HepG2 (cell line): ENCODE data around the gene ACO1. TPM values are rescaled to one million over a fixed set of nuclear protein-coding genes. Genes with fewer than 3 reads are reported as not detected.

Source experiments
- FOXK1 ChIP-seq: sonication (generic); formaldehyde crosslinking; IDR thresholded peaks from 2 replicates; pipeline ENCODE4 v1.4.0; 2020; ENCODE audit warnings: low read depth, missing genetic modification reagents, borderline replicate concordance
- HIVEP1 ChIP-seq: sonication (generic); formaldehyde crosslinking; IDR thresholded peaks from 2 replicates; pipeline ENCODE4 v1.4.0; 2020; ENCODE audit warnings: mild to moderate bottlenecking, missing genetic modification reagents
- HOXA3 ChIP-seq: sonication (generic); formaldehyde crosslinking; IDR thresholded peaks from 2 replicates; pipeline ENCODE4 v1.5.0; 2020; ENCODE audit warnings: missing genetic modification reagents
- IRX3 ChIP-seq: sonication (generic); formaldehyde crosslinking; IDR thresholded peaks from 2 replicates; pipeline ENCODE4 v1.8.1; 2023; ENCODE audit warnings: mild to moderate bottlenecking, low read depth, missing genetic modification reagents, borderline replicate concordance
- KAT2B ChIP-seq: fragments of 150-350 bp; IDR thresholded peaks from 2 replicates; pipeline ENCODE4 v1.6.1; 2014; ENCODE audit warnings: low read depth, low read length, borderline replicate concordance
- KDM6A ChIP-seq: IDR thresholded peaks from 2 replicates; pipeline ENCODE4 v1.6.1; 2016; ENCODE audit warnings: low read depth
- KLF12 ChIP-seq: sonication (generic); formaldehyde crosslinking; IDR thresholded peaks from 2 replicates; pipeline ENCODE4 v1.4.0; 2020; ENCODE audit warnings: missing genetic modification reagents, borderline replicate concordance
- NRL ChIP-seq: sonication (generic); formaldehyde crosslinking; IDR thresholded peaks from 2 replicates; pipeline ENCODE4 v1.5.0; 2020; ENCODE audit warnings: missing genetic modification reagents, mild to moderate bottlenecking, moderate library complexity, borderline replicate concordance
- SALL2 ChIP-seq: sonication (generic); formaldehyde crosslinking; IDR thresholded peaks from 2 replicates; pipeline ENCODE4 v1.8.1; 2023; ENCODE audit warnings: mild to moderate bottlenecking, missing genetic modification reagents, inconsistent platforms
- ZFY ChIP-seq: sonication (generic); formaldehyde crosslinking; IDR thresholded peaks from 2 replicates; pipeline ENCODE4 v1.4.0; 2020; ENCODE audit warnings: missing genetic modification reagents
- ZIK1 ChIP-seq: sonication (generic); formaldehyde crosslinking; IDR thresholded peaks from 2 replicates; pipeline ENCODE4 v1.5.0; 2020; ENCODE audit warnings: mild to moderate bottlenecking, low read depth, missing genetic modification reagents, borderline replicate concordance
- ZNF33A ChIP-seq: sonication (generic); formaldehyde crosslinking; IDR thresholded peaks from 2 replicates; pipeline ENCODE4 v1.5.1; 2020; ENCODE audit warnings: missing genetic modification reagents, mild to moderate bottlenecking, moderate library complexity, borderline replicate concordance
- ZNF468 ChIP-seq: sonication (generic); formaldehyde crosslinking; IDR thresholded peaks from 2 replicates; pipeline ENCODE4 v1.8.0; 2022; ENCODE audit warnings: mild to moderate bottlenecking, moderate library complexity, missing genetic modification reagents
- ZNF543 ChIP-seq: sonication (generic); formaldehyde crosslinking; IDR thresholded peaks from 2 replicates; pipeline ENCODE4 v1.4.0; 2020; ENCODE audit warnings: mild to moderate bottlenecking, missing genetic modification reagents
- ZNF879 ChIP-seq: sonication (generic); formaldehyde crosslinking; IDR thresholded peaks from 2 replicates; pipeline ENCODE4 v1.8.1; 2023; ENCODE audit warnings: missing genetic modification reagents
- ZSCAN22 ChIP-seq: sonication (generic); formaldehyde crosslinking; IDR thresholded peaks from 2 replicates; pipeline ENCODE4 v1.4.0; 2020; ENCODE audit warnings: mild to moderate bottlenecking, missing genetic modification reagents
- polyA plus RNA-seq, 8 experiments: library from polyadenylated mRNA; depleted of rRNA in 3 of 8; stranded (reverse) in 7 of 8; unstranded in 1 of 8; fragments of >200 nt; fragmentation: Illumina TruSeq in 4 of 8; extraction: Trizol in 4 of 8; gene quantifications; 2 replicates each; pipeline versions ENCODE4 v1.2.1 to v1.2.3, GENCODE V29; 2011 to 2016; ENCODE audit warnings: low read depth in 4 of 8, missing spikeins in 1 of 8, mixed read lengths in 1 of 8; ENCODE audit not compliant: insufficient read depth in 1 of 8
- total RNA-seq, 5 experiments: library from RNA; depleted of rRNA; stranded (reverse); fragments of >200 nt; fragmentation: Illumina TruSeq; extraction: Trizol; gene quantifications; 2 replicates each; pipeline ENCODE4 v1.2.3, GENCODE V29; 2016; ENCODE audit warnings: low read depth in 1 of 5
- TF ChIP-seq, protein P1 (sequence below): sonication (generic); formaldehyde crosslinking; IDR thresholded peaks from 2 replicates; pipeline ENCODE4 v1.4.0; 2020; ENCODE audit warnings: missing genetic modification reagents, borderline replicate concordance
- TF ChIP-seq, protein P2 (sequence below): sonication (generic); formaldehyde crosslinking; IDR thresholded peaks from 2 replicates; pipeline ENCODE4 v1.8.1; 2022; ENCODE audit warnings: mild to moderate bottlenecking, missing genetic modification reagents
- TF ChIP-seq, protein P3 (sequence below): sonication (generic); formaldehyde crosslinking; IDR thresholded peaks from 2 replicates; pipeline ENCODE4 v1.5.0; 2020; ENCODE audit warnings: mild to moderate bottlenecking, missing genetic modification reagents, moderate library complexity
- TF ChIP-seq, protein P4 (sequence below): sonication (generic); formaldehyde crosslinking; IDR thresholded peaks from 2 replicates; pipeline ENCODE4 v1.5.1; 2020; ENCODE audit warnings: missing genetic modification reagents, mild to moderate bottlenecking, borderline replicate concordance

Gene ACO1
- total and polyA plus RNA-seq, 2 of the 13 experiments (the other 11 are each of a cell fraction or from before 2014, with no cell fraction given) = 20.1 to 48.2 TPM

DNA sequence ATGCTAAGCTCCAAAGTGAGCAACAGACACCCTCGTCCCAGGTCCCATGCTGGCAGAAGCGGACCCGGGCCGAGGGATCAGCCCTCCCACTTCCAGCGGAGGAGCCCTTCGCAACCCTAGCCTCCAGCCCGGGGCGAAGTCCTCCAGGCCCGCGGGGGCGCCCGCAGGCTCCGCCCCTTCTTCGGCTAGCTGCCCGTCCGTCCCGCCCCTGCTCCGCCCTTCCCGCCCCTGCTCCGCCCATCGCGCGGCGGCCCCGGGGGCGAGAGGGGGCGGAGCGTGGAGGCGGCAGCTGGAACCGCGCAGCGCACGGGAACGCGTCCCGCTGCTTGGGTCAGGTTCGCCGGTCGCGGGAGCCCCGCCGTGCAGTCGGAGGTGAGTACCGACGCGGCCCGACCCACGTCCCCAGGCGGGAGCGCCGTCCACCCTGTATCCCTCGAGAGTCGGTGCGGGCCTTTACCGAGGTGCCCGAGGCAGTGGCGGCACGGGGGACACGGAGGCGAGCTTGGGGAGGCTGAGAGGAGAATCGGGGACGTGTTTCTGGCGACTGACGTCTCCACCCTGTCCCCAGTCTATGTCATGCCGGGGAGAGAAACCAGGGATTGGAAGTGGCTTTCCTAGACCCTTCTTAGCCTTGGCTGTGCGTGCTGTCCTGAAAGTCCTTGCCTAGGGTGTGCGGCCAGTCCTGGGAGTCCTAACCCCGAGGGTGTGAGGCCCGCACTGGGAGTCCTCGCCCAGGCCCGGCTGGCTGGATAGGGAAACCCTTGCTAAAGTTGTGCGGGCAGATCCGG is at the start of gene ACO1 (continued):
- TF ChIP-seq ZNF468 = no peak
- TF ChIP-seq, protein P1, sequence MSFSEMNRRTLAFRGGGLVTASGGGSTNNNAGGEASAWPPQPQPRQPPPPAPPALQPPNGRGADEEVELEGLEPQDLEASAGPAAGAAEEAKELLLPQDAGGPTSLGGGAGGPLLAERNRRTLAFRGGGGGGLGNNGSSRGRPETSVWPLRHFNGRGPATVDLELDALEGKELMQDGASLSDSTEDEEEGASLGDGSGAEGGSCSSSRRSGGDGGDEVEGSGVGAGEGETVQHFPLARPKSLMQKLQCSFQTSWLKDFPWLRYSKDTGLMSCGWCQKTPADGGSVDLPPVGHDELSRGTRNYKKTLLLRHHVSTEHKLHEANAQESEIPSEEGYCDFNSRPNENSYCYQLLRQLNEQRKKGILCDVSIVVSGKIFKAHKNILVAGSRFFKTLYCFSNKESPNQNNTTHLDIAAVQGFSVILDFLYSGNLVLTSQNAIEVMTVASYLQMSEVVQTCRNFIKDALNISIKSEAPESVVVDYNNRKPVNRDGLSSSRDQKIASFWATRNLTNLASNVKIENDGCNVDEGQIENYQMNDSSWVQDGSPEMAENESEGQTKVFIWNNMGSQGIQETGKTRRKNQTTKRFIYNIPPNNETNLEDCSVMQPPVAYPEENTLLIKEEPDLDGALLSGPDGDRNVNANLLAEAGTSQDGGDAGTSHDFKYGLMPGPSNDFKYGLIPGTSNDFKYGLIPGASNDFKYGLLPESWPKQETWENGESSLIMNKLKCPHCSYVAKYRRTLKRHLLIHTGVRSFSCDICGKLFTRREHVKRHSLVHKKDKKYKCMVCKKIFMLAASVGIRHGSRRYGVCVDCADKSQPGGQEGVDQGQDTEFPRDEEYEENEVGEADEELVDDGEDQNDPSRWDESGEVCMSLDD = no peak
- TF ChIP-seq, protein P2, sequence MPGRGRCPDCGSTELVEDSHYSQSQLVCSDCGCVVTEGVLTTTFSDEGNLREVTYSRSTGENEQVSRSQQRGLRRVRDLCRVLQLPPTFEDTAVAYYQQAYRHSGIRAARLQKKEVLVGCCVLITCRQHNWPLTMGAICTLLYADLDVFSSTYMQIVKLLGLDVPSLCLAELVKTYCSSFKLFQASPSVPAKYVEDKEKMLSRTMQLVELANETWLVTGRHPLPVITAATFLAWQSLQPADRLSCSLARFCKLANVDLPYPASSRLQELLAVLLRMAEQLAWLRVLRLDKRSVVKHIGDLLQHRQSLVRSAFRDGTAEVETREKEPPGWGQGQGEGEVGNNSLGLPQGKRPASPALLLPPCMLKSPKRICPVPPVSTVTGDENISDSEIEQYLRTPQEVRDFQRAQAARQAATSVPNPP (CRISPR knock-in tag) = peak; percentile 60; the same call in 1 of the 2 replicates
- peak; percentile 81 for TF ChIP-seq HOXA3 (CRISPR knock-in tag)
- TF ChIP-seq HIVEP1 (CRISPR knock-in tag) = peak; percentile 92
- TF ChIP-seq, protein P3, sequence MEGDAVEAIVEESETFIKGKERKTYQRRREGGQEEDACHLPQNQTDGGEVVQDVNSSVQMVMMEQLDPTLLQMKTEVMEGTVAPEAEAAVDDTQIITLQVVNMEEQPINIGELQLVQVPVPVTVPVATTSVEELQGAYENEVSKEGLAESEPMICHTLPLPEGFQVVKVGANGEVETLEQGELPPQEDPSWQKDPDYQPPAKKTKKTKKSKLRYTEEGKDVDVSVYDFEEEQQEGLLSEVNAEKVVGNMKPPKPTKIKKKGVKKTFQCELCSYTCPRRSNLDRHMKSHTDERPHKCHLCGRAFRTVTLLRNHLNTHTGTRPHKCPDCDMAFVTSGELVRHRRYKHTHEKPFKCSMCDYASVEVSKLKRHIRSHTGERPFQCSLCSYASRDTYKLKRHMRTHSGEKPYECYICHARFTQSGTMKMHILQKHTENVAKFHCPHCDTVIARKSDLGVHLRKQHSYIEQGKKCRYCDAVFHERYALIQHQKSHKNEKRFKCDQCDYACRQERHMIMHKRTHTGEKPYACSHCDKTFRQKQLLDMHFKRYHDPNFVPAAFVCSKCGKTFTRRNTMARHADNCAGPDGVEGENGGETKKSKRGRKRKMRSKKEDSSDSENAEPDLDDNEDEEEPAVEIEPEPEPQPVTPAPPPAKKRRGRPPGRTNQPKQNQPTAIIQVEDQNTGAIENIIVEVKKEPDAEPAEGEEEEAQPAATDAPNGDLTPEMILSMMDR = peak; percentile 55
- no peak for TF ChIP-seq IRX3 (CRISPR knock-in tag)
- no peak for TF ChIP-seq ZNF33A (CRISPR knock-in tag)
- peak; percentile 92 for TF ChIP-seq ZFY
- no peak for TF ChIP-seq ZSCAN22 (CRISPR knock-in tag)
- TF ChIP-seq KDM6A (CRISPR knock-in tag) = peak; percentile 35; the same call in 1 of the 2 replicates
- TF ChIP-seq KAT2B = no peak
- peak; percentile 81 for TF ChIP-seq ZNF543 (CRISPR knock-in tag)
- no peak for TF ChIP-seq FOXK1 (CRISPR knock-in tag)
- TF ChIP-seq NRL (CRISPR knock-in tag) = peak; percentile 38; the same call in 1 of the 2 replicates
- TF ChIP-seq SALL2 (CRISPR knock-in tag) = no peak; the same call in none of the 2 replicates
- TF ChIP-seq, protein P4, sequence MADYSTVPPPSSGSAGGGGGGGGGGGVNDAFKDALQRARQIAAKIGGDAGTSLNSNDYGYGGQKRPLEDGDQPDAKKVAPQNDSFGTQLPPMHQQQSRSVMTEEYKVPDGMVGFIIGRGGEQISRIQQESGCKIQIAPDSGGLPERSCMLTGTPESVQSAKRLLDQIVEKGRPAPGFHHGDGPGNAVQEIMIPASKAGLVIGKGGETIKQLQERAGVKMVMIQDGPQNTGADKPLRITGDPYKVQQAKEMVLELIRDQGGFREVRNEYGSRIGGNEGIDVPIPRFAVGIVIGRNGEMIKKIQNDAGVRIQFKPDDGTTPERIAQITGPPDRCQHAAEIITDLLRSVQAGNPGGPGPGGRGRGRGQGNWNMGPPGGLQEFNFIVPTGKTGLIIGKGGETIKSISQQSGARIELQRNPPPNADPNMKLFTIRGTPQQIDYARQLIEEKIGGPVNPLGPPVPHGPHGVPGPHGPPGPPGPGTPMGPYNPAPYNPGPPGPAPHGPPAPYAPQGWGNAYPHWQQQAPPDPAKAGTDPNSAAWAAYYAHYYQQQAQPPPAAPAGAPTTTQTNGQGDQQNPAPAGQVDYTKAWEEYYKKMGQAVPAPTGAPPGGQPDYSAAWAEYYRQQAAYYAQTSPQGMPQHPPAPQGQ (CRISPR knock-in tag) = no peak
- no peak; the same call in 1 of the 2 replicates for TF ChIP-seq KLF12 (CRISPR knock-in tag)
- TF ChIP-seq ZIK1 (CRISPR knock-in tag) = peak; percentile 95; the same call in 1 of the 2 replicates
- peak; percentile 71; the same call in 1 of the 2 replicates for TF ChIP-seq ZNF879 (CRISPR knock-in tag)
